CD4-positive, alpha-beta T cell treated with Interleukin-6 at 100 ng/mL for 8 hours (primary cell): ENCODE measurements around the gene CCM2L.

Experiments
- DNase-seq: peaks from one replicate; pipeline ENCODE4 v3.0.0-alpha.2; 2020; ENCODE audit warnings: mixed read lengths, low spot score

CCM2L gene

GRCh38 chr20:31996996-31997395 is 13.2 kb upstream of the CCM2L start:
- DNase-seq = no peak

- no peak for DNase-seq
Measured at GRCh38 chr20:31998246-31998645, 12.0 kb upstream of the CCM2L start.

GRCh38 chr20:32003325-32003724 is 6.9 kb upstream of the CCM2L start:
- DNase-seq = no peak

- no peak for DNase-seq
Measured at GRCh38 chr20:32004963-32005362, 5.3 kb upstream of the CCM2L start.

- no peak for DNase-seq
Measured at GRCh38 chr20:32006053-32006452, 4.2 kb upstream of the CCM2L start.

- no peak for DNase-seq
Measured at GRCh38 chr20:32006841-32007786, 3.1 kb upstream of the CCM2L start.

GRCh38 chr20:32007787-32008616 is 2.2 kb upstream of the CCM2L start:
- DNase-seq = no peak

GRCh38 chr20:32009564-32009963 is 674 bp upstream of the CCM2L start:
- DNase-seq = no peak

GRCh38 chr20:32010666-32011065 is 428 bp downstream of the CCM2L start:
- DNase-seq = no peak

- no peak for DNase-seq
Measured at GRCh38 chr20:32012159-32012688, 2.0 kb downstream of the CCM2L start.

GRCh38 chr20:32013326-32013725 is 3.1 kb downstream of the CCM2L start:
- DNase-seq = no peak

- DNase-seq = peak; percentile 54
Measured at GRCh38 chr20:32017711-32018251, 7.5 kb downstream of the CCM2L start.

- peak; percentile 18 for DNase-seq
Measured at GRCh38 chr20:32018269-32019155, 8.3 kb downstream of the CCM2L start.

GRCh38 chr20:32019156-32019510 is 8.9 kb downstream of the CCM2L start:
- no peak for DNase-seq

GRCh38 chr20:32019563-32020463 is 9.6 kb downstream of the CCM2L start:
- no peak for DNase-seq

- DNase-seq = no peak
Measured at GRCh38 chr20:32021091-32021490, 10.9 kb downstream of the CCM2L start.

- DNase-seq = no peak
Measured at GRCh38 chr20:32024683-32025295, 14.6 kb downstream of the CCM2L start.

GRCh38 chr20:32027643-32028042 is 17.4 kb downstream of the CCM2L start:
- DNase-seq = no peak

- DNase-seq = no peak
Measured at GRCh38 chr20:32028647-32029372, 18.6 kb downstream of the CCM2L start.
